Amygdala (tissue), 56 donors: ENCODE measurements around the gene MRNIP.
"Not testable (repeated sequence)": the region's sequence is repeated elsewhere in the genome, so short reads cannot be mapped to it uniquely, and the experiment has no call there.

ENCODE experiments used
- DNase-seq, 56 donors: peaks; one replicate each; lab custom pipeline; 2025; lab: John Stamatoyannopoulos, UW

MRNIP gene

DNA sequence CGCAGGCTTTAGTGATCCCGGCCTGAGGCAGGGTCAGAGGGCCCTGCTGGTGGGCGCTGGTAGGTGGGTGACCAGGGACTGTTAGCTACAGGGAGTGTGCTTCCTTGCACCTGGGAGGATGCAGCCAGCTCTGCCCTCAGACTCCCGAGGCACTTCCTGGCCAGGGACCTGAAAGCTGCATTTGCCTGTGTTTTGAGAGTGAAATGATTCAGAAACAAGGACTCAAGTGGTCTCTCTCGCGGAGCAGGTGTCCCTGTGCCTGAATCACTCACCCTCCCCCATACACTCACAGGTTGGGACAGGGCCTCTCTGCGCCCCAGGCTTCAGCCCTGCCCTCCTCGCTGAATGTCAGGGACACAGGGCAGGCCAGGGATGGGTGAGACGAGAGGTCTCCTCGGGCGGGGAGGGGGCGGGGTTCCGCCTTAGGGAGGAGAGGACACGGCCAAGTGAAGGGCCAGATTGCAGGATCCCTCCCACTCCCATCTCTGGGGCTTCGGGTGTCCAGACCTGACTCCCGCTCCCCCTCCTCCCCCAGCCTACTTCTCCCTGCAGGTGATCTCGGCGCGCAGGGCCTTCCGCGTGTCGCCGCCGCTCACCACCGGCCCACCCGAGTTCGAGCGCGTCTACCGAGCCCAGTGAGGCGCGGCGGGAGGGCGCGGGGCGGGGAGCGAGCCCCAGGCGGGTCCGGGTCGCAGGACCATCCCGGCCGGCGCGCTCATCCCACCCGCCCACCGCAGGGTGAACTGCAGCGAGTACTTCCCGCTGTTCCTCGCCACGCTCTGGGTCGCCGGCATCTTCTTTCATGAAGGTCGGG lies 63.4 kb downstream of the MRNIP start:
- DNase-seq, result peak in 2 of 56 donors; percentile 14 to 27

DNA sequence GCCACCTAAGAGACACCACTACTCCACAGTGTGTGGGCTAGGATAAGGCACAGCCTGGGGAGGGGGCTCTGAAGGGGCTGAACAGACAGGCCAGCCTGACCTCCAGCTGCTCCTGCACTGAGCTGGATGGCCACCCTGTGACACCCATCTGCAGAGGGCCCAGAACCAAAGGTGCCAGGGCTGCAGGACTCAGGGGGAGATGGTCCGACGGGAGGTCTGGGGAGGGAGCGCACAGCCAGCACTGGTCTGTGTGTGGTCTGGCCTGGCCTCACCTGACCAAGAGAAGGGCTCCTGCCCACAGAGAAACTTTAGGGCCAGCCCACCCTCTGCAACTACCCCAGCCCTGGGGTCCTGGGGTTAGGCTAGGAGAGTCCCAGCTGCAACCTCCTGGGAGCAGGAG lies 64.0 kb downstream of the MRNIP start:
- no peak for DNase-seq

DNA sequence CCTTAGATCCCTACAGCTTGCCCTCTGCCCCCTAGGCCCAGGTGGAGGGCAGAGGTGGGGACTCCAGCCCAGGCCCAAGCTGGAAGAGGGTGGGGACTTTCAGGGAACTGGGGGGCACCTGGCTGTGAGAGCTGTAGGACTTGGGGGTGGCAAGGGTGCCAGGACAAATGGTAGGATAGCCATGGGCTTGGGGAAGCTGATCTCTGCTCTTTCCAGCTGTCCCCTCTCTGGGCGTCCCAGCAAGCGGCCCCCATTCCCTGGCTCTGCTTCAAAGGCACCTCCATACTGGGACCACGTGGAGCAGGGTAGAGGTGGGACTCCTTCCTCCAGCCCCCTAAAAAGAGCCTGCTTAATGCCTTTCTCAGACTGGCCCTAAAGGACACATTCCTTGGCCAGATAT lies 64.4 kb downstream of the MRNIP start:
- DNase-seq, result no peak

DNA sequence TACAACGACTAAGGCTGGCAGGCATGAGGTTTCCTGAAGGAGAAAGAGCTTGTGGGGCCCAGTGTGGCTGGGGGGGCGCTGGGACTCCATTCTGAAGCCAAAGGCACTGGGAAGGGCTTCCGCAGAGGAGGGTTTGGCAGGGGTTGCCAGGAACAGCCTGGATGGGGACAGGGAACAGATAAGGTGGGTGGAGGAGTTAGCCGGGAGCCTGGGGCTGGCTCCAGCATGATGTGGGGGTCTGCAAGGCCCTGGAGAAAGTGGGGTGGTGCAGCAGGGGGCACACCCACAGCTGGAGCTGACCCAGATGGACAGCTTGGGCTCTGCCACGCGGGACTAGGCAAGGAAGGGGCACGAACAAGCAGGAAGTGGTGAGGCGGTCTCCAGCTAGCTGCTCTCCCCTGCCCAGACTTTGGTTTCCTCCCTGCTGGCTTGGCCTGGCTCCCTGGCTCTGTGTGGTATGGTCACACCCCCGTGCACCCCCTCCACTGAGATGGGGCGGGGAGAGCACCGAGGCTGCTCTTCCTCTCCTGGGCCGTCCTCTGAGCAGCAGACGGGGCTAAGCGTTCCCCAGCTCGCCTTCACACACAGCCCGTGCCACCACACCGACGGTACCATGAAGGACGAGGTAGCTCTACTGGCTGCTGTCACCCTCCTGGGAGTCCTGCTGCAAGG lies 65.0 kb downstream of the MRNIP start, which contains the start of gene LTC4S:
Gene LTC4S, plus strand, starts transcription at position 519 of the 672 bp plus-strand sequence. Its CDS starts 95 bp downstream, at position 614.
- peak in 36 of 56 donors; percentile 23 to 65 (median 42) for DNase-seq

DNA sequence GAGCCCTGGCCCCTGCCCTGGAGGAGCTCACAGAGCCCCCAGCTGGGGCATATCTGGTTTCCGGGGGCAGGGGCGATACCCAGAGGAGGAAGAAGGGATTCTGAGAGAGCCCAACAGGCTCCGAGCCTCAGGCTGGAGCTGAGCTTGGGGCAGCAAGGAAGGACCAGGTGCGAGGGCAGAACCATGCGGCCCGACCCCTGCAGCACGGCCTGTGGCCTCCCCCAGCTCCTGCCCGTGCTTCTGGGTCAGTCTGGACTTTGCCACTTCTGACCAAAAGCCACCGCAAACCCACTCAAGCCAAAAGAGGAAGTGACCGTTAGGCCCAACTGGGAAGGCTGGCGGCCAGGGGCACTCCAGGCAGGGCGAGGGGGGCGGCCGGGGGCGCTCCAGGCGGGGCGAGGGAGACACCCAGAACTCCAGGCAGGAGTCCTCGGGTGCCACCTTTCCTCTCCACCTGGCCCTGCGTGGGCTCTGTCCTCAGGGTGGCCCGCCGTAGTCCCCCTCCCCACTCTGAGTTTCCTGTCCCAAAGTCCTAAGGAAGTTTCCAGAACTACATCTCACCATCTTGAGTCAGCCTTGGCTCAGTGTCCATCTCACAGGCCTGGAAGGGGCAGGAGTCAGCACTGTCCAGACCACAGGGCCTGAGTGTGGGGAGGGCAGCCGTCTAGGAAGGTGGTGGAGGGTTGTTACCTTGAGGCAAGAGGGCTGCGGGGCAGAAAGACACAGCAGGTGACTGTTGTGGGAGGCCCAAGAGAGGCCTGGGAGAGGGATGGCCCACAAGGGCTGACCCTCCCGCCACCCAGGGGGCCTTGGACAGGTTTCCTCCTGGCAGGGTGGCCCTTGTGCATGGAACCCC lies 65.8 kb downstream of the MRNIP start:
- DNase-seq, result peak in 3 of 56 donors; percentile 26 to 33 (median 32)

DNA sequence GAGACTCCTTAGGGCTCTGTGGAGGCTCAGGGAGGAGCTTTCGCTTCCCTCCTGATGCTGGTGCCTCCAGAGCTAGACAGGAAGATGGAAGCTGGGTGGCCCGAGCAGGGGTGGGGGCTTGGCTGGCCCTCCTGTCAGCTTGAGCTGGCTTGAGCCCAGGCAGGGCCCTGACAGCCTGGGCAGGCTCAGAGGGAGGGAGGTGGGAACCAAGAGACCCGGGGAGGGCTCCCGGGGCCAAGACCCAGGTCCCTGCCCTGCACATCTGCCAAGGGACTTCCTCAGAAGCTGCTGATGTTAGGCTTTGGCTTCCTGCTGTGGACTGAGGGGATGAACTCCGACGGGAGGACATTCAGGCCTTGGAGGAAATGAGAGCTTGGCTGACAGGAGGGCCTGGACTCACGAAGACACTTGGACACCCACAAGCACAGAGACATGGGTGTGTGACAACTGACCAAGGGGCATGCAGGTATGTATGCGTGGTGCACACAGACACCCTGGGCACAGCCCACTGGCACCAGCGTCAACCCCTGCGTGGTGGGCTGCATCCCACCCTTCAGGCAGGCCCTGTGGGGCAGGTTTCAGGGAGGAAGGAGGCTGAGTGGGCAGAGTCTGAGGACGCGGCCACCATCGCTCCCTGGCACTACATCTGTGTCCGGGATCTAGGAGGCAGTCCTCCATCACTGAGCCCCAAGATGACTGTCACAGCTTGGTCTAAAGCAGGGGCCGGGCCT lies 66.6 kb downstream of the MRNIP start:
- DNase-seq, result peak in 5 of 56 donors; percentile 26 to 45 (median 39)

DNA sequence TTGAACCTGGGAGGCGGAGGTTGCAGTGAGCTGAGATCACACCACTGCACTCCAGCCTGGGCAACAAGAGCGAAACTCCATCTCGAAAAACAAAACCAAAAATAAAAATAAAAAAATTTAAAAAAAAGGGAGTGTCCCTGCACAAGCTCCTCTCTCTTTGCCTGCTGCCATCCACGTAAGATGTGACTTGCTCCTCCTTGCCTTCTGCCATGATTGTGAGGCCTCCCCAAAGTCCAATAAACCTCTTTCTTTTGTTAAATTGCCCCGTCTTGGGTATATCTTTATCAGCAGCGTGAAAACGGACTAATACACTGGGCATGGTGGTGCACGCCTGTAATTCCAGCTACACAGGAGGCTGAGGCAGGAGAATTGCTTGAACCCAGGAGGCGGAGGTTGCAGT lies 69.3 kb downstream of the MRNIP start:
- not testable (repeated sequence) for DNase-seq

DNA sequence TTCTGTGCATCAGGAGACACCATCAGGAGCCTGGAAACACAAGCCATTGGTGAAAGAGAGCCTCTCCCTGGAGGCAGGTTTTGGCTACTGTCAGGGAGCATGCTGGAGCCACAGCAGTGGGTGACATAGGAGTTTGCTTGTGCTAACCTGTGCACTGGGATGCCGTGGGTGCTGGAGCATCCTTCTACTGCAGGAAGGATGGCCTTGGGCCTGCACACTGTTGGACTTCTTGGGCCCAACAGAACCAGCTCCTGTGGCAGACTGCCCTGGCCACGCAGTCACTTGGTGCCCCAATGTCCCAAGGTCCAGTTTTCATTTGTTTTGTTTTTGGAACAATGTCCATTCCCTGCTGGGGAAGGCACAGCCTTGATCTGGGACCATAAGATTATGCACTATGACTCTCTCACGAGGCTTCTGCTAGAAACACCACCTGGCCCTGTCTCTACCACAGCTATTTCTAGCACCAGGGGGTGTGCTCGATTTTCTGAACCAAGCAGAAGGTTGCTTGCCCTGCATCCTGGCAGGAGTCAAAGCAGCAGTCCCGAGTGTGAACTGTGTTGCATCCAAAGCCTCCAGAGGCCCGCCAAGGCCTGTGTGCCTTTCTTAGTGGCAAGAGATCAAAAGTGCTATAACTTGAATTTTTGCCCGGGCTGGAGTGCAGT lies 70.3 kb downstream of the MRNIP start:
- DNase-seq, result no peak
